Prostate gland (tissue), 2 donors: ENCODE results near the gene JUNB.

ENCODE experiments used
- CTCF ChIP-seq, 4 experiments: fragments of 200-600 bp in 2 of 4; fragments of 450-650 bp in 2 of 4; sonication (generic) in 2 of 4; IDR thresholded peaks; 1 replicate in 3 of 4; 2 replicates in 1 of 4; pipeline ENCODE4 v1.5.1; 2016 to 2019; ENCODE audit warnings: antibody characterized with exemption in 4 of 4, mild to moderate bottlenecking in 2 of 4, moderate library complexity in 2 of 4
- POLR2A ChIP-seq: fragments of 450-650 bp; IDR thresholded peaks from one replicate; pipeline ENCODE4 v1.6.1; 2016; ENCODE audit warnings: antibody characterized with exemption, mild to moderate bottlenecking
- POLR2AphosphoS5 ChIP-seq: sonication (generic); formaldehyde crosslinking; IDR thresholded peaks from one replicate; pipeline ENCODE4 v1.6.1; 2017; ENCODE audit warnings: antibody characterized with exemption

GRCh38 chr19:12841094-12841493, 49.8 kb downstream of the JUNB start:
- TF ChIP-seq POLR2A (no peak), CTCF (IDR thresholded peaks at IDR 0.05) (no peak), POLR2AphosphoS5 (no peak)
